ENCODE measurements around the gene DTD1.

Gene DTD1

DNA sequence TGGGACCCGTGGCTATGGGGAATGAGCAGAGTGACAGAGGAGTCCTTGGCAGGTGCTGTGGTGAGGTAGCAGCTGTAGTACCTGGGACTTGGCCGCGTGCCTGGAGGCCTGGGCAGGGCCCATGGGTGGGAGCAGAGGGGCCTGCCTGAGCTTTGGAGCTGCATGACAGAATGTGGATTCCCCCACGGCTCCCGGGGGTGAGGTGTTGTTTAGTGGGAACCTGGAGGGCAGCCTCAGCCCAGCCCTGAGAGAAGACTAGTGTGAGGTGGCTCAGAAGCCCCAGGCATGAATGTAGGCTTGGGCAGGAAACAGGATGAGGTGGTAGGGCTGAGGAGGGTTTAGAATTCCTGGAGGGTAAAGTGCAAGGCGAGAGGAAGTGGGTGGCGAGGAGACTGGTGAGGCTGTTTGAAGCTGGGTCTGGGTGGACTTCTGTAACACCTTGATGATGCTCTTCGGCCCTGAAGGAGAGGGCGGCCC, 139.2 kb downstream of the DTD1 start:
- no peak overlapping the region for H4K91ac ChIP-seq (ENCODE audit: low read depth, low read length, poor library complexity)
- H3K23ac ChIP-seq (ENCODE audit: low read depth, low read length, poor library complexity) = no peak overlapping the region
- H3K4me2 ChIP-seq (ENCODE audit: insufficient read depth, low read length, poor library complexity, severe bottlenecking) = no peak overlapping the region
- no peak overlapping the region for H2AFZ ChIP-seq (ENCODE audit: low read length)
- no CpG with 5 or more reads among the region's 9 CpGs for WGBS, 2 donors (ENCODE audit: extremely low coverage in 2 of 2, insufficient read length in 2 of 2, insufficient replicate concordance in 1 of 2)
- no peak overlapping the region for H3K14ac ChIP-seq (ENCODE audit: low read length)
- DNase-seq (ENCODE audit: low spot score) = no peak
- H3K79me1 ChIP-seq (ENCODE audit: low read depth, low read length) = peaks cover 1% of the 10 kb centered on the region
- no peak overlapping the region for H3K9ac ChIP-seq (ENCODE audit: low read depth, low read length, poor library complexity)
- H4K8ac ChIP-seq (ENCODE audit: low read depth, low read length) = no peak overlapping the region
- H3K36me3 ChIP-seq (replicated peaks in 1 of 2; ENCODE audit: control insufficient read depth in 2 of 2, insufficient read depth in 2 of 2, low read length in 2 of 2) = no peaks in the 10 kb centered on the region
- no peak overlapping the region for H2BK5ac ChIP-seq (ENCODE audit: low read length)
- no peak overlapping the region for H3K4ac ChIP-seq (ENCODE audit: low read length)
- no peak overlapping the region for H3K27ac ChIP-seq (replicated peaks; ENCODE audit: low read length)
- H3K18ac ChIP-seq (ENCODE audit: low read length) = no peak overlapping the region
- no peak overlapping the region for H2BK120ac ChIP-seq (ENCODE audit: low read depth, low read length)
- H2BK12ac ChIP-seq (ENCODE audit: low read length) = no peak overlapping the region
- no peaks in the 10 kb centered on the region for H3K27me3 ChIP-seq (ENCODE audit: control insufficient read depth in 3 of 3, insufficient read depth in 3 of 3, low read depth in 1 of 3, low read length in 3 of 3)
- no peak overlapping the region for H2AK5ac ChIP-seq (ENCODE audit: low read depth, low read length)
- H2BK15ac ChIP-seq (ENCODE audit: low read length) = no peak overlapping the region
- no peak overlapping the region for H3K4me3 ChIP-seq (ENCODE audit: low read length in 2 of 2)
- peaks cover 2 to 3% of the 10 kb centered on the region in 2 donors for H3K4me1 ChIP-seq (ENCODE audit: control insufficient read depth in 2 of 2, insufficient read depth in 1 of 2, low read depth in 1 of 2, low read length in 2 of 2)
- no peaks in the 10 kb centered on the region for H3K9me3 ChIP-seq (replicated peaks in 1 of 2; ENCODE audit: control insufficient read depth in 2 of 2, insufficient read depth in 1 of 2, low read depth in 1 of 2, low read length in 2 of 2)

DNA sequence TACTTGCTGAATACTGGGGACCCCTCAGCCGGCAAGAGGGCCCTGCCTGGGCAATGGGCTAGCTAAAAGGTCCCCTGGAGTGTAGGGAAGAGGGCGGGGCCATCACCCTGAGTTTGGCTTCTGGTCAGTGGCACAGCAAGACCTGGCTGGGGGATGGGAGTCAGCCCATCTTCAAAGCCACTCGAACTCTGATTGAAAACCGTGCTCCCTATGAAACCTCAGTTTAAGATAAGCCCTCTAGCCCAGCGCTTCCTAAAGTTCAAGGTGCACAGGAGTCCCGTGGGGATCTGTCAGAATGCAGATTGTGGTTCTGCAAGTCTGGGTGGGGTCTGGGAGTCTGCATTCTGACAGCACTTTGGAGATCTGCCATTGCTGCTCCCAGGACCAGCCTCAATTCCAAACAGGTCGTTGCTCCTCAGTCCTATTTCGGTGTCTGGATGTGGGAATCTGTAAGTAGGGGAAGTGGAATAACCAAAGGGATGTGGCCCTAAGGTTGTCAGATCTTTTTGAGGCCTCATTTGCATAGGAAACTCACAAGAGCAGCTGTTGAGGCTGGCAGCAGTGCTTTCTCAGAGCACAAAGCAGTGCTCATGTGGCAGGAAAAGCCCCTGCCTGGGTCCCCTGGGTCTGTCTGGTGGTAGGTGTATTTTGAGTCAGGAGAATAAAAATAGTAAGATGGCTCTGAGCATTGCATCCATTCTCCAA, 140.5 kb downstream of the DTD1 start:
- DNase-seq (ENCODE audit: low spot score) = no peak
- H3K4me3 ChIP-seq (ENCODE audit: low read length in 2 of 2) = no peak overlapping the region
- H3K27me3 ChIP-seq (ENCODE audit: control insufficient read depth in 3 of 3, insufficient read depth in 3 of 3, low read depth in 1 of 3, low read length in 3 of 3) = no peaks in the 10 kb centered on the region
- no peak overlapping the region for H3K23ac ChIP-seq (ENCODE audit: low read depth, low read length, poor library complexity)
- H2BK120ac ChIP-seq (ENCODE audit: low read depth, low read length) = no peak overlapping the region
- H4K8ac ChIP-seq (ENCODE audit: low read depth, low read length) = no peak overlapping the region
- no peaks in the 10 kb centered on the region for H3K79me1 ChIP-seq (ENCODE audit: low read depth, low read length)
- H2BK5ac ChIP-seq (ENCODE audit: low read length) = no peak overlapping the region
- H3K9me3 ChIP-seq (replicated peaks in 1 of 2; ENCODE audit: control insufficient read depth in 2 of 2, insufficient read depth in 1 of 2, low read depth in 1 of 2, low read length in 2 of 2) = no peaks in the 10 kb centered on the region
- no CpG with 5 or more reads among the region's 8 CpGs for WGBS, 2 donors (ENCODE audit: extremely low coverage in 2 of 2, insufficient read length in 2 of 2, insufficient replicate concordance in 1 of 2)
- H2BK15ac ChIP-seq (ENCODE audit: low read length) = no peak overlapping the region
- no peak overlapping the region for H3K27ac ChIP-seq (replicated peaks; ENCODE audit: low read length)
- no peak overlapping the region for H3K14ac ChIP-seq (ENCODE audit: low read length)
- H3K4me1 ChIP-seq (ENCODE audit: control insufficient read depth in 2 of 2, insufficient read depth in 1 of 2, low read depth in 1 of 2, low read length in 2 of 2) = peaks cover 2 to 3% of the 10 kb centered on the region in 2 donors
- no peak overlapping the region for H2AFZ ChIP-seq (ENCODE audit: low read length)
- no peaks in the 10 kb centered on the region for H3K36me3 ChIP-seq (replicated peaks in 1 of 2; ENCODE audit: control insufficient read depth in 2 of 2, insufficient read depth in 2 of 2, low read length in 2 of 2)
- H3K4ac ChIP-seq (ENCODE audit: low read length) = no peak overlapping the region
- H2BK12ac ChIP-seq (ENCODE audit: low read length) = no peak overlapping the region
- no peak overlapping the region for H3K9ac ChIP-seq (ENCODE audit: low read depth, low read length, poor library complexity)
- no peak overlapping the region for H3K18ac ChIP-seq (ENCODE audit: low read length)
- H3K4me2 ChIP-seq (ENCODE audit: insufficient read depth, low read length, poor library complexity, severe bottlenecking) = no peak overlapping the region
- no peak overlapping the region for H2AK5ac ChIP-seq (ENCODE audit: low read depth, low read length)
- H4K91ac ChIP-seq (ENCODE audit: low read depth, low read length, poor library complexity) = no peak overlapping the region

DNA sequence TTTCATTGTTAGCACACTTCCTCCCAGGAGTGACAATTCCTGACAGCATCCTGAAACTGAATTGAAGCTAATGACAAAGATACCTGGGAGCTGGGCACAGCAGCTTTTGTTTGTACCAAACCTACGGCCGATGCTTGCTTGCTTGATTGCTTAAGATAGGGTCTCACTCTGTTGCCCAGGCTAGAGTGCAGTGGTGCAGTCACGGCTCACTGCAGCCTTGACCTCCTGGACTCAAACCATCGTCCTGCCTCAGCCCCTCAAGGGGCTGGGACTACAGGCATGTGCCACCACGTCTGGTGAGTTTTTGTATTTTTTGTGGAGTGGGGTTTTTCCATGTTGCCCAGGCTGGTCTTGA, 141.0 kb downstream of the DTD1 start:
- Histone ChIP-seq H3K18ac (ENCODE audit: low read length) (no peak overlapping the region), H2BK12ac (ENCODE audit: low read length) (no peak overlapping the region), H3K36me3 (replicated peaks in 1 of 2; ENCODE audit: control insufficient read depth in 2 of 2, insufficient read depth in 2 of 2, low read length in 2 of 2) (no peaks in the 10 kb centered on the region), H4K91ac (ENCODE audit: low read depth, low read length, poor library complexity) (no peak overlapping the region), H3K27ac (replicated peaks; ENCODE audit: low read length) (no peak overlapping the region), H3K27me3 (ENCODE audit: control insufficient read depth in 3 of 3, insufficient read depth in 3 of 3, low read depth in 1 of 3, low read length in 3 of 3) (no peaks in the 10 kb centered on the region), H3K4me2 (ENCODE audit: insufficient read depth, low read length, poor library complexity, severe bottlenecking) (no peak overlapping the region), H3K4me3 (ENCODE audit: low read length in 2 of 2) (no peak overlapping the region), H3K14ac (ENCODE audit: low read length) (no peak overlapping the region), H3K9me3 (replicated peaks in 1 of 2; ENCODE audit: control insufficient read depth in 2 of 2, insufficient read depth in 1 of 2, low read depth in 1 of 2, low read length in 2 of 2) (no peaks in the 10 kb centered on the region), H3K9ac (ENCODE audit: low read depth, low read length, poor library complexity) (no peak overlapping the region), H3K4me1 (ENCODE audit: control insufficient read depth in 2 of 2, insufficient read depth in 1 of 2, low read depth in 1 of 2, low read length in 2 of 2) (peaks cover 2 to 3% of the 10 kb centered on the region in 2 donors), H2AK5ac (ENCODE audit: low read depth, low read length) (no peak overlapping the region), H2BK15ac (ENCODE audit: low read length) (no peak overlapping the region), H3K4ac (ENCODE audit: low read length) (no peak overlapping the region), H2BK5ac (ENCODE audit: low read length) (no peak overlapping the region), H3K23ac (ENCODE audit: low read depth, low read length, poor library complexity) (no peak overlapping the region), H3K79me1 (ENCODE audit: low read depth, low read length) (no peaks in the 10 kb centered on the region), H2BK120ac (ENCODE audit: low read depth, low read length) (no peak overlapping the region), H4K8ac (ENCODE audit: low read depth, low read length) (no peak overlapping the region), H2AFZ (ENCODE audit: low read length) (no peak overlapping the region)
- WGBS, 2 donors (ENCODE audit: extremely low coverage in 2 of 2, insufficient read length in 2 of 2, insufficient replicate concordance in 1 of 2) = no CpG with 5 or more reads among the region's 5 CpGs
- no peak for DNase-seq (ENCODE audit: low spot score)

DNA sequence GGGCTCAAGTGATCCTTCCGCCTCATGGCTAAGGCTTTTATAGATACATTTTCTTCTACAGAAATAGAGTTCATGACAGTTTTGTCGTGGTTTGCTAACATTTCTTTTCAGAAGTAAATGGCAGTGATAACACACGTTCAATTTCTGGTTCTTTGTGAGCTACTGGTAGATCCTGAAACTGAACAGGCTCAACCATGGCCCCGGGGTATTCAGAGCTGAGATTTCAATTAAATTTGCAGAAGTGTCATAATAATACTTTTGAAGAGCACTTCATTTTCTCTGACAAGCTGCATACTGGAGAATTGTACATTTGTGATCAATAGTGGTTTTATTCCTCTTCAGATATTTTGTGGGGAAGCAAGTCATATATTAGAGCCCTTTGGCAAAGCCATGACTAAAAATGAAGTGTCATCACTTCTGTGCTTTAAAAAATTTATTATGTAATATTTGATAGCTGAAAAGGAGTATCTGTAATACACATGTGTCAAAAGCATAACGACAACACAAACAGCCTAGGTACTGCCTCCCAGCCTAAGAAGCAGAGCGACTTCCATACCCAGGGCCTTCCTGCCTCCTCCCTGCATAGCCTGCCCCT, 141.5 kb downstream of the DTD1 start:
- H3K4ac ChIP-seq (ENCODE audit: low read length) = no peak overlapping the region
- peaks cover 2 to 3% of the 10 kb centered on the region in 2 donors for H3K4me1 ChIP-seq (ENCODE audit: control insufficient read depth in 2 of 2, insufficient read depth in 1 of 2, low read depth in 1 of 2, low read length in 2 of 2)
- no peak overlapping the region for H4K91ac ChIP-seq (ENCODE audit: low read depth, low read length, poor library complexity)
- no peak overlapping the region for H2BK5ac ChIP-seq (ENCODE audit: low read length)
- no peak overlapping the region for H2AFZ ChIP-seq (ENCODE audit: low read length)
- no peaks in the 10 kb centered on the region for H3K27me3 ChIP-seq (ENCODE audit: control insufficient read depth in 3 of 3, insufficient read depth in 3 of 3, low read depth in 1 of 3, low read length in 3 of 3)
- WGBS, 2 donors (ENCODE audit: extremely low coverage in 2 of 2, insufficient read length in 2 of 2, insufficient replicate concordance in 1 of 2) = no CpG with 5 or more reads among the region's 6 CpGs
- no peak overlapping the region for H2AK5ac ChIP-seq (ENCODE audit: low read depth, low read length)
- H3K14ac ChIP-seq (ENCODE audit: low read length) = no peak overlapping the region
- H3K9ac ChIP-seq (ENCODE audit: low read depth, low read length, poor library complexity) = peak overlapping the region; percentile 70
- H3K9me3 ChIP-seq (replicated peaks in 1 of 2; ENCODE audit: control insufficient read depth in 2 of 2, insufficient read depth in 1 of 2, low read depth in 1 of 2, low read length in 2 of 2) = no peaks in the 10 kb centered on the region
- no peak overlapping the region for H3K18ac ChIP-seq (ENCODE audit: low read length)
- H3K4me3 ChIP-seq (ENCODE audit: low read length in 2 of 2) = no peak overlapping the region
- no peaks in the 10 kb centered on the region for H3K36me3 ChIP-seq (replicated peaks in 1 of 2; ENCODE audit: control insufficient read depth in 2 of 2, insufficient read depth in 2 of 2, low read length in 2 of 2)
- H3K27ac ChIP-seq (replicated peaks; ENCODE audit: low read length) = no peak overlapping the region
- H3K79me1 ChIP-seq (ENCODE audit: low read depth, low read length) = no peaks in the 10 kb centered on the region
- H2BK120ac ChIP-seq (ENCODE audit: low read depth, low read length) = no peak overlapping the region
- no peak overlapping the region for H2BK12ac ChIP-seq (ENCODE audit: low read length)
- H3K4me2 ChIP-seq (ENCODE audit: insufficient read depth, low read length, poor library complexity, severe bottlenecking) = no peak overlapping the region
- H2BK15ac ChIP-seq (ENCODE audit: low read length) = no peak overlapping the region
- no peak overlapping the region for H3K23ac ChIP-seq (ENCODE audit: low read depth, low read length, poor library complexity)
- no peak overlapping the region for H4K8ac ChIP-seq (ENCODE audit: low read depth, low read length)
- DNase-seq (ENCODE audit: low spot score) = no peak

Measured in neuronal stem cell (in vitro differentiated cells).